ENCODE results near the gene STK32B.

DNA sequence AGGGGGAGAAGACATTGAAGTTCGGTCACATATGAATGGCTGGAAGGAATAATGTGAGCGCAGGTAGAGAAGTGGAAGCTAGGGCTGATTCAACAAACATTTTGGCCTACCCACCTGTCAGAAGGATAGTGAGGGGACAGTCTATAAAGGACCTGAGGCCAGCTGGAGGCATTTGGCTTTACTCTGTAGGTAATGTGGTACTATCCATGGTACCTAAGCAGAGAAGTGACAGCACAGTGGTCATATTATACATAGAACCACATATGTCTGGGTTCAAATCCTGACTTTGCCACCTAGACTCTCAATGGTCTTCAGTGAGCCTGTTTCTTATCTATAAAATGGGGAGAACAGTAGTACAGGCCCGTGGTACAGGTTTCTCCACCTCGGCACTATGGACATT lies 400.0 kb downstream of the STK32B start:
- TF ChIP-seq CTCF (conservative IDR thresholded peaks at IDR 0.05) (no peak), ZFX (IDR thresholded peaks at IDR 0.05) (no peak)

All from C4-2B (cell line).